Mesendoderm (in vitro differentiated cells): Measurements from ENCODE around the gene KRT6A.

Experiments used
- DNase-seq: peaks from one replicate; pipeline ENCODE4 v3.0.0; 2013
- H2AK5ac ChIP-seq: 2 replicates; pipeline ENCODE4 v1.6.1; 2013; ENCODE audit warnings: low read length, inconsistent platforms
- H2BK120ac ChIP-seq: 2 replicates; pipeline ENCODE4 v1.6.1; 2013; ENCODE audit warnings: low read depth, mild to moderate bottlenecking, low read length, moderate library complexity, mixed read lengths
- H2BK15ac ChIP-seq: replicated peaks from 2 replicates; pipeline ENCODE4 v1.6.1; 2013; ENCODE audit warnings: low read depth, mild to moderate bottlenecking, moderate library complexity
- H2BK5ac ChIP-seq: 2 replicates; pipeline ENCODE4 v1.6.1; 2013; ENCODE audit warnings: low read length, inconsistent platforms
- H3K18ac ChIP-seq: 2 replicates; pipeline ENCODE4 v1.6.1; 2013; ENCODE audit warnings: mild to moderate bottlenecking, low read length, mixed read lengths
- H3K23ac ChIP-seq: one replicate; pipeline ENCODE4 v1.6.1; 2013; ENCODE audit warnings: low read length
- H3K27ac ChIP-seq: 2 replicates; pipeline ENCODE4 v1.5.1; 2013; ENCODE audit warnings: low read depth, mild to moderate bottlenecking, inconsistent platforms, low read length, moderate library complexity
- H3K27me3 ChIP-seq: 2 replicates; pipeline ENCODE4 v1.6.1; 2013; ENCODE audit warnings: low read length, control low read depth, mild to moderate bottlenecking, inconsistent platforms; ENCODE audit not compliant: insufficient read depth, poor library complexity
- H3K36me3 ChIP-seq: 2 replicates; pipeline ENCODE4 v1.6.1; 2013; ENCODE audit warnings: low read length, inconsistent platforms; ENCODE audit not compliant: control insufficient read depth, insufficient read depth
- H3K4ac ChIP-seq: one replicate; pipeline ENCODE4 v1.6.1; 2013; ENCODE audit warnings: low read depth, mild to moderate bottlenecking, low read length, moderate library complexity
- H3K4me1 ChIP-seq: 2 replicates; pipeline ENCODE4 v1.6.1; 2013; ENCODE audit warnings: low read depth, low read length, inconsistent platforms; ENCODE audit not compliant: control insufficient read depth
- H3K4me2 ChIP-seq: 2 replicates; pipeline ENCODE4 v1.6.1; 2013; ENCODE audit warnings: low read length
- H3K4me3 ChIP-seq: 2 replicates; pipeline ENCODE4 v1.5.1; 2013; ENCODE audit warnings: mild to moderate bottlenecking, low read length
- H3K56ac ChIP-seq: one replicate; pipeline ENCODE4 v1.6.1; 2013; ENCODE audit warnings: low read length
- H3K79me1 ChIP-seq: 2 replicates; pipeline ENCODE4 v1.6.1; 2013; ENCODE audit warnings: low read length, inconsistent platforms
- H3K79me2 ChIP-seq: 2 replicates; pipeline ENCODE4 v1.6.1; 2013; ENCODE audit warnings: mild to moderate bottlenecking, low read length; ENCODE audit not compliant: control insufficient read depth, insufficient read depth
- H3K9ac ChIP-seq: 2 replicates; pipeline ENCODE4 v1.6.1; 2013; ENCODE audit warnings: low read length, inconsistent platforms
- H4K5ac ChIP-seq: one replicate; pipeline ENCODE4 v1.6.1; 2013; ENCODE audit warnings: low read length
- H4K8ac ChIP-seq: one replicate; pipeline ENCODE4 v1.6.1; 2013; ENCODE audit warnings: low read depth, mild to moderate bottlenecking, control low read depth, low read length, moderate library complexity
- WGBS: extraction: QIAGEN DNeasy Blood & Tissue Kit; methylation state at CpG from one replicate; pipeline ENCODE4 v1.1.7; 2013; ENCODE audit warnings: low lambda C conversion rate, missing lambda C conversion rate; ENCODE audit not compliant: insufficient coverage; ENCODE audit errors: extremely low coverage; 5-methylcytosine and 5-hydroxymethylcytosine counted together

KRT6A gene

DNA sequence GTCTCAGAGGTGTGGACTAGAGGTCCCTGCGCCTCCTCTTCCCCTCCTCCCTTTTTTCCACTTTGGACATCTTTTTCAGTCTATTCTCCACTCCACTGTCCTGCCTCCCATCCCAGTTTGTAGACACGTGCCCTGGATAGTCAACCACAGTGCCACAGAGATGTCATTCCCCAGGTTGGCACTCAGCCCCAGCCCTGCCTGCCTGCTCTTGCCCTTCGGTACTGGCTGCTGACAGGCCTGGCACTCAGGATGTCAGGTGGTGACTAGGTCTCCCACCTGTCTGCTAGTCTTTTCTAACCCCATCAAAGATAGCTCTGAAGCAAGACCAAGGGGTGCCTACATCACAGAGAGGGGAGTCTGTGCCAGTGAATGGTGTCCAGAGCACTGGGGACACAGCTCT, 44.0 kb upstream of the KRT6A start:
- Histone ChIP-seq H3K27me3 (no peaks in the 10 kb centered on the region), H3K4ac (no peak overlapping the region), H2AK5ac (no peak overlapping the region), H3K27ac (no peak overlapping the region), H3K36me3 (no peaks in the 10 kb centered on the region), H3K18ac (no peak overlapping the region), H3K9ac (no peak overlapping the region), H2BK120ac (no peak overlapping the region), H3K79me2 (no peaks in the 10 kb centered on the region), H2BK5ac (no peak overlapping the region), H4K8ac (no peak overlapping the region), H4K5ac (no peak overlapping the region), H3K56ac (no peak overlapping the region), H3K79me1 (no peaks in the 10 kb centered on the region), H3K4me3 (no peak overlapping the region), H3K4me2 (no peak overlapping the region), H2BK15ac (no peak overlapping the region), H3K23ac (no peak overlapping the region), H3K4me1 (no peaks in the 10 kb centered on the region)
- DNase-seq: no peak
- no CpG with 5 or more reads among the region's 3 CpGs for WGBS

DNA sequence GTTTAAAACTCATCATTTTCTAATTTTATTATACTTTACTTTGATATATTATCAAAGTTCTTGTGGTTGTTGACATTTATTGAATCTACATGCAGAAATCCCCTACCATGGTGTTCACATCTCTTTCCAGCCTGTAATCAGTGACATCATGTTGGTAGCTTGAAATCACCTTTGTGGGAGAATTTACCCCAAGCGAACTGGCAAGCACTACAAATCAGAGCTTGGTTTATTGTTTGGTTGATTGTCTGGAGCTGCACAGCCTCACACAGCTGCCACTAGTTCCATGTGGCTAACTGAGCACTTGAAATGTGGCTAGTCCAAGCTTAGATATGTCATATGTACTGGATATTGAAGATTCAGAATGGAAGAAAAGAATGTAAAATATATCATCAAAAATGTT, 42.5 kb upstream of the KRT6A start:
- no peaks in the 10 kb centered on the region for H3K79me2 ChIP-seq
- no peak overlapping the region for H3K27ac ChIP-seq
- no peak overlapping the region for H2BK15ac ChIP-seq
- no peaks in the 10 kb centered on the region for H3K27me3 ChIP-seq
- no peak overlapping the region for H3K4me3 ChIP-seq
- H3K56ac ChIP-seq: no peak overlapping the region
- no peak overlapping the region for H4K8ac ChIP-seq
- H2BK5ac ChIP-seq: no peak overlapping the region
- H2BK120ac ChIP-seq: no peak overlapping the region
- H3K23ac ChIP-seq: no peak overlapping the region
- no peak overlapping the region for H3K4me2 ChIP-seq
- no peak overlapping the region for H2AK5ac ChIP-seq
- no CpG with 5 or more reads among the region's 1 CpG for WGBS
- H3K79me1 ChIP-seq: no peaks in the 10 kb centered on the region
- H3K4ac ChIP-seq: no peak overlapping the region
- no peaks in the 10 kb centered on the region for H3K36me3 ChIP-seq
- no peak overlapping the region for H3K9ac ChIP-seq
- H3K18ac ChIP-seq: no peak overlapping the region
- H4K5ac ChIP-seq: no peak overlapping the region
- H3K4me1 ChIP-seq: no peaks in the 10 kb centered on the region
- no peak for DNase-seq

DNA sequence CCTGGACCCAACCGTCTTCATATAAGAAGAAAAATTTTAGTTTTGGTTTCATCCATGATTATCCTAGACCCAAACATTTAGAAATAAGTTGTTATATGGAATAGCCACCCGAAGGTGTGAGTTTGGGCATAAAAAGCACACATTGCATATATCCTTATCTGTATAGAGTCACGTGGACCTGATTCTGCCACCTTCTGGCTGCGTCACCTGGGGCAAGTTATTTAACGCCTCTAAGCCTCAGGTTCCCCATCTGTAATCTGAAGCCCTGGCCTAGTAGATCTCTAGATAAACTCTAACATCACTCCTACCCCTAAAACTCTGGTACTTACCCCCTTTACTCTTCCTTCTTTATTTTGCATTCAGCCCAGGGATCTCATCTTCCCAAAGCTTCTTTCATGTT, 41.4 kb upstream of the KRT6A start:
- no peak for DNase-seq
- H3K4me1 ChIP-seq: no peaks in the 10 kb centered on the region
- H2BK15ac ChIP-seq: no peak overlapping the region
- H2BK120ac ChIP-seq: no peak overlapping the region
- no CpG with 5 or more reads among the region's 5 CpGs for WGBS
- no peak overlapping the region for H3K23ac ChIP-seq
- H3K9ac ChIP-seq: no peak overlapping the region
- no peak overlapping the region for H3K18ac ChIP-seq
- H3K4ac ChIP-seq: no peak overlapping the region
- no peak overlapping the region for H3K27ac ChIP-seq
- H3K36me3 ChIP-seq: no peaks in the 10 kb centered on the region
- no peak overlapping the region for H2AK5ac ChIP-seq
- H3K79me1 ChIP-seq: no peaks in the 10 kb centered on the region
- no peak overlapping the region for H3K56ac ChIP-seq
- H4K8ac ChIP-seq: no peak overlapping the region
- H4K5ac ChIP-seq: no peak overlapping the region
- no peaks in the 10 kb centered on the region for H3K27me3 ChIP-seq
- H3K4me2 ChIP-seq: no peak overlapping the region
- H2BK5ac ChIP-seq: no peak overlapping the region
- H3K79me2 ChIP-seq: no peaks in the 10 kb centered on the region
- H3K4me3 ChIP-seq: no peak overlapping the region

DNA sequence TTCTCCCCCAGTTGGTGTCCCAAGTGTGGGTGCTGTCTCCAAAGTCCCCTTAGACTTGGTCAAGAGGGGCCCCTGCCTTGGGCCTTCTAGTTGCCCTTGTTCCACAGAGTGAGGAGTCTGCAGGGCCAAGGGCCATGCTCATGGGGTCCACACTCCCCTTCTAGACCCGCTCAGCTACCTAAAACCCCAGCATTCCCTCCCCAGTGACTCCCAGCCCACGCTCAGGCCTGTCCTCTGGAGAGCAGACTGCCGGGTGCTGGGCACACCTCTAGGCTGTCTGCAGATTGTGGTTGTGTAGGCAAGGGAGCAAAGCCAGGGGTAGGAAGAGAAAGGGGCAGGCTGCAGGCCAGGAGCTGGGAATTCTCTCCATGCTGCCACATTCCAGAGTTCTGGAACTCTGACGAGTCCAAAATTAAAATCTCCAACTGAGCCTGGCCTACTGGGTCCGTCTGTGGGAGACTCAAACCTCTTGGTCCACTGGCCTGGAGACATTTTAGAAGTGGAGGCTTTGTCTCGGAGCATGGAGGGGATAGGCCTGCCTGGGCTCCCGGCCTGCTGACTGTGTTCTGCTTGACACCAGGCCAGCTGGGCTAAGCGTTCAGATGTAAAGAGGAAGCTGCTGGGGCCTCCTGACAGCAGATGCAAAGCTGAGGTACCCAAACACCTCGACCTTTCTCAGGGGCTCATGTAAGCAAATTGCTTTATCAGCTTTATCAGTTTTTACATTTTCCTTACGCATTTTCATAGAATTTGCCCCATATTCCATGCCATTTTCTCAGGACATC, 40.8 kb upstream of the KRT6A start:
- H3K36me3 ChIP-seq: no peaks in the 10 kb centered on the region
- H3K4me1 ChIP-seq: no peaks in the 10 kb centered on the region
- H3K56ac ChIP-seq: no peak overlapping the region
- no CpG with 5 or more reads among the region's 10 CpGs for WGBS
- H3K79me2 ChIP-seq: no peaks in the 10 kb centered on the region
- H4K8ac ChIP-seq: no peak overlapping the region
- no peak overlapping the region for H4K5ac ChIP-seq
- H3K18ac ChIP-seq: no peak overlapping the region
- no peak overlapping the region for H2AK5ac ChIP-seq
- no peak overlapping the region for H2BK120ac ChIP-seq
- no peak overlapping the region for H3K23ac ChIP-seq
- H2BK15ac ChIP-seq: no peak overlapping the region
- DNase-seq: no peak
- no peak overlapping the region for H3K9ac ChIP-seq
- no peak overlapping the region for H3K4ac ChIP-seq
- no peak overlapping the region for H2BK5ac ChIP-seq
- no peaks in the 10 kb centered on the region for H3K79me1 ChIP-seq
- no peak overlapping the region for H3K27ac ChIP-seq
- H3K4me3 ChIP-seq: no peak overlapping the region
- no peak overlapping the region for H3K4me2 ChIP-seq
- no peaks in the 10 kb centered on the region for H3K27me3 ChIP-seq

DNA sequence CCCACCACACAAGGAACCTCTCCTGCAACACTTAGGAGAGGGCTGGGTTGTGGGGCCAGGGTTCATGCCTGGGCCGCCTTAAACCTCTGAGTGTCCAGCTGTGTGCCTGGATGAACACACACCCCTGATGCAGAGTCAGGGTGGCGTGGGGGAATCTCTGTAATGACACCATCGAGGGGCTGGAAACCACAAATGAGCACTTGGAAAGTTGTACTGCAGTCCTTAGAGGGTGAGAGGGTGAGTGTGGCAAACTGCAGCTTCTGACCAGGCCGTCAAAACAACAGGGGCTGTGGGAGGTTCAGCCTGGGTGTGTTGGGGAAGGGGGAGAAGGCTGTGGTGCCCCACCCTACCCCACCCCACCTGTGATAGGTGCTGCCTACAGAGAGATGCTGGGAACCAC, 39.6 kb upstream of the KRT6A start:
- H3K27me3 ChIP-seq: no peaks in the 10 kb centered on the region
- no peak overlapping the region for H3K4ac ChIP-seq
- no peak overlapping the region for H3K23ac ChIP-seq
- H2BK120ac ChIP-seq: no peak overlapping the region
- no peaks in the 10 kb centered on the region for H3K36me3 ChIP-seq
- H2BK5ac ChIP-seq: no peak overlapping the region
- H3K79me2 ChIP-seq: no peaks in the 10 kb centered on the region
- no peak overlapping the region for H2BK15ac ChIP-seq
- no peaks in the 10 kb centered on the region for H3K4me1 ChIP-seq
- no peak overlapping the region for H3K9ac ChIP-seq
- no peaks in the 10 kb centered on the region for H3K79me1 ChIP-seq
- no peak overlapping the region for H3K4me2 ChIP-seq
- H3K56ac ChIP-seq: no peak overlapping the region
- H4K5ac ChIP-seq: no peak overlapping the region
- H2AK5ac ChIP-seq: no peak overlapping the region
- no peak overlapping the region for H3K18ac ChIP-seq
- H3K27ac ChIP-seq: no peak overlapping the region
- WGBS: no CpG with 5 or more reads among the region's 4 CpGs
- no peak overlapping the region for H3K4me3 ChIP-seq
- no peak overlapping the region for H4K8ac ChIP-seq
- no peak for DNase-seq
